GM18868 (cell line): ENCODE data around the gene GPBP1.
"Not testable (repeated sequence)": the region's sequence is repeated elsewhere in the genome, so short reads cannot be mapped to it uniquely, and the experiment has no call there.

Experiments
- ATAC-seq: cut with Tn5 transposase; IDR thresholded peaks from one replicate; pipeline ENCODE4 v1.9.1; 2021; ENCODE audit warnings: mild to moderate bottlenecking, moderate library complexity; ENCODE audit not compliant: unreplicated experiment

The GPBP1 gene

GRCh38 chr5:57176350-57176857 is 2.5 kb downstream of the GPBP1 start:
- no peak for ATAC-seq

- ATAC-seq: no peak
Measured at GRCh38 chr5:57177479-57178156, 3.8 kb downstream of the GPBP1 start.

GRCh38 chr5:57178238-57178637 is 4.4 kb downstream of the GPBP1 start:
- ATAC-seq: not testable (repeated sequence)

GRCh38 chr5:57179262-57180200 is 5.7 kb downstream of the GPBP1 start:
- no peak for ATAC-seq

GRCh38 chr5:57181154-57181553 is 7.3 kb downstream of the GPBP1 start:
- no peak for ATAC-seq

GRCh38 chr5:57184322-57184721 is 10.5 kb downstream of the GPBP1 start:
- no peak for ATAC-seq

GRCh38 chr5:57185313-57185712 is 11.5 kb downstream of the GPBP1 start:
- ATAC-seq: no peak

- no peak for ATAC-seq
Measured at GRCh38 chr5:57186194-57186593, 12.3 kb downstream of the GPBP1 start.

- ATAC-seq: not testable (repeated sequence)
Measured at GRCh38 chr5:57187977-57188376, 14.1 kb downstream of the GPBP1 start.

GRCh38 chr5:57189515-57189914 is 15.7 kb downstream of the GPBP1 start:
- no peak for ATAC-seq

- ATAC-seq: no peak
Measured at GRCh38 chr5:57190593-57190992, 16.7 kb downstream of the GPBP1 start.

- ATAC-seq: no peak
Measured at GRCh38 chr5:57191163-57191562, 17.3 kb downstream of the GPBP1 start.

GRCh38 chr5:57191986-57192385 is 18.1 kb downstream of the GPBP1 start:
- no peak for ATAC-seq

- ATAC-seq: not testable (repeated sequence)
Measured at GRCh38 chr5:57192832-57193231, 19.0 kb downstream of the GPBP1 start.

GRCh38 chr5:57193757-57194413 is 20.0 kb downstream of the GPBP1 start:
- no peak for ATAC-seq

GRCh38 chr5:57194653-57195052 is 20.8 kb downstream of the GPBP1 start:
- ATAC-seq: no peak

- no peak for ATAC-seq
Measured at GRCh38 chr5:57195060-57195459, 21.2 kb downstream of the GPBP1 start.

GRCh38 chr5:57199866-57200265 is 26.0 kb downstream of the GPBP1 start:
- ATAC-seq: no peak

- no peak for ATAC-seq
Measured at GRCh38 chr5:57202811-57203210, 29.0 kb downstream of the GPBP1 start.

GRCh38 chr5:57207007-57207653 is 33.3 kb downstream of the GPBP1 start:
- no peak for ATAC-seq

- ATAC-seq: no peak
Measured at GRCh38 chr5:57207681-57208080, 33.8 kb downstream of the GPBP1 start.
